Stomach (tissue), 9 donors: ENCODE measurements around the gene CLCN2. TPM values are rescaled to one million over a fixed set of nuclear protein-coding genes. Genes with fewer than 3 reads are reported as not detected.
"Not testable (repeated sequence)": the region's sequence is repeated elsewhere in the genome, so short reads cannot be mapped to it uniquely, and the experiment has no call there.

Experiments
- DNase-seq, 2 donors: peaks; one replicate each; pipeline versions ENCODE4 v3.0.0 to v3.0.0-alpha.2; 2013 to 2019
- H3K27ac ChIP-seq, 5 donors: fragments of 200-600 bp in 4 of 5; sonication (generic) in 4 of 5; one replicate each; pipeline ENCODE4 v1.5.1; 2013 to 2019; ENCODE audit warnings: mild to moderate bottlenecking in 1 of 5, moderate library complexity in 1 of 5
- H3K27me3 ChIP-seq, 3 donors: fragments of 200-600 bp; sonication (generic); one replicate each; pipeline ENCODE4 v1.5.1; 2017 to 2019; ENCODE audit warnings: mixed run types in 1 of 3
- H3K36me3 ChIP-seq, 4 donors: fragments of 200-600 bp; sonication (generic); 1 replicate in 3 of 4; 2 replicates in 1 of 4; pipeline ENCODE4 v1.5.1; 2016 to 2019
- H3K4me1 ChIP-seq, 4 donors: fragments of 200-600 bp; sonication (generic); one replicate each; pipeline ENCODE4 v1.5.1; 2016 to 2019
- H3K4me3 ChIP-seq, 4 donors: fragments of 200-600 bp; sonication (generic) in 3 of 4; one replicate each; pipeline ENCODE4 v1.5.1; 2016 to 2019; ENCODE audit warnings: mild to moderate bottlenecking in 1 of 4
- H3K9me3 ChIP-seq, 4 donors: fragments of 200-600 bp; sonication (generic); one replicate each; pipeline ENCODE4 v1.5.1; 2016 to 2019
- EP300 ChIP-seq: sonication (generic); formaldehyde crosslinking; IDR thresholded peaks from one replicate; pipeline ENCODE4 v1.6.1; 2017; ENCODE audit warnings: antibody characterized with exemption
- POLR2A ChIP-seq, 4 donors: fragments of 450-650 bp; IDR thresholded peaks; one replicate each; pipeline ENCODE4 v1.6.1; 2016; ENCODE audit warnings: antibody characterized with exemption in 4 of 4, control low read depth in 2 of 4, mild to moderate bottlenecking in 1 of 4, moderate library complexity in 1 of 4
- POLR2AphosphoS5 ChIP-seq, 3 donors: sonication (generic); formaldehyde crosslinking; IDR thresholded peaks; one replicate each; pipeline ENCODE4 v1.6.1; 2016; ENCODE audit warnings: antibody characterized with exemption in 3 of 3
- WGBS, 5 donors: extraction: QIAGEN DNeasy Blood & Tissue Kit in 3 of 5; methylation state at CpG; one replicate each; pipeline versions ENCODE4 v1.1.5 to v1.1.7; 2013 to 2018; 5-methylcytosine and 5-hydroxymethylcytosine counted together
- intact Hi-C: fragments of 100-400 bp; cut with DNase I; formaldehyde crosslinking; loops from one replicate; pipeline ENCODE4 v1.15.1; 2023; ENCODE audit warnings: low total_unique reads
- polyA plus RNA-seq, 3 donors: library from polyadenylated mRNA; stranded (reverse); fragments of 200-250 nt; gene quantifications; one replicate each; pipeline ENCODE4 v1.2.3, GENCODE V29; 2013
- total RNA-seq, 5 donors: library from RNA; depleted of rRNA; stranded (reverse); fragments of >200 nt; gene quantifications; one replicate each; pipeline versions ENCODE4 v1.1.0 to v1.2.3, GENCODE V29; 2014 to 2016
- TF ChIP-seq, protein P1 (sequence below), 7 experiments: fragments of 450-650 bp in 4 of 7; fragments of 200-600 bp in 3 of 7; sonication (generic) in 3 of 7; IDR thresholded peaks; one replicate each; pipeline ENCODE4 v1.5.1; 2016 to 2019; ENCODE audit warnings: antibody characterized with exemption in 7 of 7, control low read depth in 2 of 7, mild to moderate bottlenecking in 1 of 7
- donor health status: healthy with polysubstance abuse.
- donor health status: Bipolar disorder and iron deficiency.
- donor health status: healthy.

The CLCN2 gene
- total and polyA plus RNA-seq, 8 donors: 2.1 to 34.5 (median 5.1) TPM

DNA sequence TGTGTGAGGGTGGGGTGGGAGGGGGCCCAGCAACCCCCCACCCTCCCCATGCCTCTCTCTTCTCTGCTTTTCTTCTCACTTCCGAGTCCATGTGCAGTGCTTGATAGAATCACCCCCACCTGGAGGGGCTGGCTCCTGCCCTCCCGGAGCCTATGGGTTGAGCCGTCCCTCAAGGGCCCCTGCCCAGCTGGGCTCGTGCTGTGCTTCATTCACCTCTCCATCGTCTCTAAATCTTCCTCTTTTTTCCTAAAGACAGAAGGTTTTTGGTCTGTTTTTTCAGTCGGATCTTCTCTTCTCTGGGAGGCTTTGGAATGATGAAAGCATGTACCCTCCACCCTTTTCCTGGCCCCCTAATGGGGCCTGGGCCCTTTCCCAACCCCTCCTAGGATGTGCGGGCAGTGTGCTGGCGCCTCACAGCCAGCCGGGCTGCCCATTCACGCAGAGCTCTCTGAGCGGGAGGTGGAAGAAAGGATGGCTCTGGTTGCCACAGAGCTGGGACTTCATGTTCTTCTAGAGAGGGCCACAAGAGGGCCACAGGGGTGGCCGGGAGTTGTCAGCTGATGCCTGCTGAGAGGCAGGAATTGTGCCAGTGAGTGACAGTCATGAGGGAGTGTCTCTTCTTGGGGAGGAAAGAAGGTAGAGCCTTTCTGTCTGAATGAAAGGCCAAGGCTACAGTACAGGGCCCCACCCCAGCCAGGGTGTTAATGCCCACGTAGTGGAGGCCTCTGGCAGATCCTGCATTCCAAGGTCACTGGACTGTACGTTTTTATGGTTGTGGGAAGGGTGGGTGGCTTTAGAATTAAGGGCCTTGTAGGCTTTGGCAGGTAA is 15.9 kb downstream of the CLCN2 start:
- Histone ChIP-seq H3K36me3 (peaks cover 31 to 51% (median 43%) of the 10 kb centered on the region in 4 donors), H3K27ac (peak overlapping the region in 4 of 5 donors; percentile 1 to 46 (median 30)), H3K9me3 (no peaks in the 10 kb centered on the region), H3K4me3 (no peak overlapping the region), H3K4me1 (peaks cover 0 to 34% (median 20%) of the 10 kb centered on the region in 4 donors), H3K27me3 (no peaks in the 10 kb centered on the region)
- 44 to 52% (median 49%) methylated on average over 12 to 14 of the region's 14 CpGs for WGBS, 5 donors
- DNase-seq: peak; percentile 66 to 79
- intact Hi-C loops: no loop called here
- TF ChIP-seq POLR2AphosphoS5 (IDR thresholded peaks at IDR 0.05) (peak in 1 of 3 donors; percentile 58), POLR2A (IDR thresholded peaks at IDR 0.05) (no peak)
- TF ChIP-seq, protein P1, sequence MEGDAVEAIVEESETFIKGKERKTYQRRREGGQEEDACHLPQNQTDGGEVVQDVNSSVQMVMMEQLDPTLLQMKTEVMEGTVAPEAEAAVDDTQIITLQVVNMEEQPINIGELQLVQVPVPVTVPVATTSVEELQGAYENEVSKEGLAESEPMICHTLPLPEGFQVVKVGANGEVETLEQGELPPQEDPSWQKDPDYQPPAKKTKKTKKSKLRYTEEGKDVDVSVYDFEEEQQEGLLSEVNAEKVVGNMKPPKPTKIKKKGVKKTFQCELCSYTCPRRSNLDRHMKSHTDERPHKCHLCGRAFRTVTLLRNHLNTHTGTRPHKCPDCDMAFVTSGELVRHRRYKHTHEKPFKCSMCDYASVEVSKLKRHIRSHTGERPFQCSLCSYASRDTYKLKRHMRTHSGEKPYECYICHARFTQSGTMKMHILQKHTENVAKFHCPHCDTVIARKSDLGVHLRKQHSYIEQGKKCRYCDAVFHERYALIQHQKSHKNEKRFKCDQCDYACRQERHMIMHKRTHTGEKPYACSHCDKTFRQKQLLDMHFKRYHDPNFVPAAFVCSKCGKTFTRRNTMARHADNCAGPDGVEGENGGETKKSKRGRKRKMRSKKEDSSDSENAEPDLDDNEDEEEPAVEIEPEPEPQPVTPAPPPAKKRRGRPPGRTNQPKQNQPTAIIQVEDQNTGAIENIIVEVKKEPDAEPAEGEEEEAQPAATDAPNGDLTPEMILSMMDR (IDR thresholded peaks at IDR 0.05): peak in 4 of 7 experiments; percentile 15 to 27 (median 18)

DNA sequence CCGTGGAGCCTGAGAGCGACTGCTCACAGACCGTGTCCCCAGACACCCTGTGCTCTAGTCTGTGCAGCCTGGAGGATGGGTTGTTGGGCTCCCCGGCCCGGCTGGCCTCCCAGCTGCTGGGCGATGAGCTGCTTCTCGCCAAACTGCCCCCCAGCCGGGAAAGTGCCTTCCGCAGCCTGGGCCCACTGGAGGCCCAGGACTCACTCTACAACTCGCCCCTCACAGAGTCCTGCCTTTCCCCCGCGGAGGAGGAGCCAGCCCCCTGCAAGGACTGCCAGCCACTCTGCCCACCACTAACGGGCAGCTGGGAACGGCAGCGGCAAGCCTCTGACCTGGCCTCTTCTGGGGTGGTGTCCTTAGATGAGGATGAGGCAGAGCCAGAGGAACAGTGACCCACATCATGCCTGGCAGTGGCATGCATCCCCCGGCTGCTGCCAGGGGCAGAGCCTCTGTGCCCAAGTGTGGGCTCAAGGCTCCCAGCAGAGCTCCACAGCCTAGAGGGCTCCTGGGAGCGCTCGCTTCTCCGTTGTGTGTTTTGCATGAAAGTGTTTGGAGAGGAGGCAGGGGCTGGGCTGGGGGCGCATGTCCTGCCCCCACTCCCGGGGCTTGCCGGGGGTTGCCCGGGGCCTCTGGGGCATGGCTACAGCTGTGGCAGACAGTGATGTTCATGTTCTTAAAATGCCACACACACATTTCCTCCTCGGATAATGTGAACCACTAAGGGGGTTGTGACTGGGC is 16.7 kb downstream of the CLCN2 start:
- no peak for DNase-seq
- Histone ChIP-seq H3K4me1 (peaks cover 0 to 39% (median 21%) of the 10 kb centered on the region in 4 donors), H3K27me3 (no peaks in the 10 kb centered on the region), H3K27ac (peak overlapping the region in 2 of 5 donors; percentile 46), H3K9me3 (no peaks in the 10 kb centered on the region), H3K36me3 (peaks cover 31 to 51% (median 43%) of the 10 kb centered on the region in 4 donors), H3K4me3 (no peak overlapping the region)
- TF ChIP-seq, protein P1 (IDR thresholded peaks at IDR 0.05): no peak
- TF ChIP-seq POLR2A (IDR thresholded peaks at IDR 0.05): no peak
- no peak for TF ChIP-seq EP300
- no peak for TF ChIP-seq POLR2AphosphoS5 (IDR thresholded peaks at IDR 0.05)
- WGBS, 5 donors: 81 to 92% (median 90%) methylated on average over 12 to 24 of the region's 24 CpGs
- intact Hi-C loops: no loop called here

DNA sequence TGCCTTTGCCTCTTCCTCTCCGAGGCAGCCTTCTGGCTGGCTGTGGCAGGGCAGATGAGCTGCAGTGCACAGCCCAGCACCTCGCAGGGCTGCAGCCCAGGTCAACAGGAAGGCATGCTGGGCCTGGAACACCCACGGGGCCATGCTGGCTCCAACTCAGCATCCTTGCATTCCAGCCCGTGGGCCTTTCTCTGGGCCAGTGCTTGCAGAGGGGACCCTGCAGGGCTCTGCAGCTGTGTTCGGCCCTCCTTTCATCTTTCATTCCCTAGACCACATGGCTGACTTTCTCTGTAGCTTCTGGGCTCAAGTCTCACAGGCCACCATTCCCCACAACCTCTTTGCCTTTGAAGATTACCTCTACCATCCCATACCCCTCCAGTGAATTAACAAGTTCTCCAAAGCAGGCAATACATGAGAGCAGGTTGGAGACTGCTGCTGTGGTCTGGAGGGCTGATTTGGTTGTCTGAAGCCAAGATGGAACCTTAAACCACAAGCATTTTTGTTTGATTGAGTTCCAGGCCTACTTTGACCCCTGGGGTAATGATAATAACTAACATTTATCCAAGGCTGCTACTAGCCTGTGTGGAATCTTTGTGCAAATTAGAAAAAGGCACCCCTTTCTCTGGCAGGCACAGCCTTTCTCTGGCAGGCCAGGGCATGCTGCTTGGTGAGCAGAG is 18.1 kb downstream of the CLCN2 start:
- peaks cover 11 to 53% (median 31%) of the 10 kb centered on the region in 4 donors for H3K4me1 ChIP-seq
- no peak for DNase-seq
- H3K4me3 ChIP-seq: no peak overlapping the region
- H3K36me3 ChIP-seq: peaks cover 31 to 51% (median 43%) of the 10 kb centered on the region in 4 donors
- no peak for TF ChIP-seq POLR2AphosphoS5 (IDR thresholded peaks at IDR 0.05)
- no peak for TF ChIP-seq POLR2A (IDR thresholded peaks at IDR 0.05)
- TF ChIP-seq, protein P1 (IDR thresholded peaks at IDR 0.05): no peak
- no peak overlapping the region for H3K27ac ChIP-seq
- H3K27me3 ChIP-seq: no peaks in the 10 kb centered on the region
- 79 to 86% (median 85%) methylated on average over 4 to 5 of the region's 5 CpGs for WGBS, 5 donors
- H3K9me3 ChIP-seq: no peaks in the 10 kb centered on the region
- intact Hi-C loops: no loop called here

DNA sequence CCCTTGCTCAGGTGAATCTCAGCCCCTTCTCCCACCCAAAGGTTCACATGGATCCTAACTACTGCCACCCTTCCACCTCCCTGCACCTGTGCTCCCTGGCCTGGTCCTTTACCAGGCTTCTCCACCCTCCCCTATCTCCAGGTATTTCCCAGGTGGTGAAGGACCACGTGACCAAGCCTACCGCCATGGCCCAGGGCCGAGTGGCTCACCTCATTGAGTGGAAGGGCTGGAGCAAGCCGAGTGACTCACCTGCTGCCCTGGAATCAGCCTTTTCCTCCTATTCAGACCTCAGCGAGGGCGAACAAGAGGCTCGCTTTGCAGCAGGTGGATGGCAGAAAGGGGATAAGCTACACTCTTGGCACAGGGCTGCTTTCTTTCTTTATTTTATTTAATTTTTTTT is 19.5 kb downstream of the CLCN2 start:
- no peaks in the 10 kb centered on the region for H3K27me3 ChIP-seq
- H3K4me1 ChIP-seq: peaks cover 25 to 64% (median 40%) of the 10 kb centered on the region in 4 donors
- H3K4me3 ChIP-seq: no peak overlapping the region
- no peaks in the 10 kb centered on the region for H3K9me3 ChIP-seq
- intact Hi-C loops: no loop called here
- peaks cover 31 to 51% (median 43%) of the 10 kb centered on the region in 4 donors for H3K36me3 ChIP-seq
- TF ChIP-seq EP300: no peak
- peak in 1 of 3 donors; percentile 83 for TF ChIP-seq POLR2AphosphoS5 (IDR thresholded peaks at IDR 0.05)
- TF ChIP-seq POLR2A (IDR thresholded peaks at IDR 0.05): no peak
- TF ChIP-seq, protein P1 (IDR thresholded peaks at IDR 0.05): no peak
- DNase-seq: peak in 1 of 2 donors; percentile 91
- WGBS, 5 donors: 52 to 83% (median 60%) methylated on average over 7 of the region's 7 CpGs
- H3K27ac ChIP-seq: peak overlapping the region in 4 of 5 donors; percentile 13 to 48 (median 24)

DNA sequence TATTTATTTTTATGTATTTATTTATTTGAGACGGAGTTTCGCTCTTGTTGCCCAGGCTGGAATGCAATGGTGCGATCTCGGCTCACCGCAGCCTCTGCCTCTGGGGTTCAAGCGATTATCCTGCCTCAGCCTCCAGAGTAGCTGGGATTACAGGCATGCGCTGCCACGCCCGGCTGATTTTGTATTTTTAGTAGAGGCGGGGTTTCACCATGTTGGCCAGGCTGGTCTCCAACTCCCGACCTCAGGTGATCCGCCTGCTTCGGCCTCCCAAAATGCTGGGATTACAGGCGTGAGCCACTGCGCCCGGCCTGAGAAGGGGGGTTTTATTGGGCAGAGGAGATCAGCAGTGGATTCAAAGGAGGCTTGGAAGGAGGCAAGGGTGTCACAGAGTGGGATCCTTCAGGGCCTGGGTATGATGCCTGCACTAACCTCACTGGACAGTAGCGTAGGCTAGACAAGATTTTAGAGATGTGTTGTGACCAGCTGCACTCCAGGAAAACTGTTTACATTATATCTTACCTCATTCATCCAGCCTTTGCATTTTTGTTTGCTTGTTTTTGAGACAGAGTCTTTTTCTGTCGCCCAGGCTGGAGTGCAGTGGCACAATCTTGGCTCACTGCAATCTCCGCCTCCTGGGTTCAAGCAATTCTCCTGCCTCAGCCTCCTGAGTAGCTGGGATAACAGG is 21.8 kb downstream of the CLCN2 start:
- Histone ChIP-seq H3K36me3 (peaks cover 34 to 44% (median 40%) of the 10 kb centered on the region in 4 donors), H3K4me1 (peaks cover 34 to 70% (median 53%) of the 10 kb centered on the region in 4 donors), H3K27ac (peak overlapping the region in 3 of 5 donors; percentile 96 to 99 (median 99))
- H3K27me3 ChIP-seq, H3K9me3 ChIP-seq, DNase-seq, intact Hi-C loops, H3K4me3 ChIP-seq: not testable (repeated sequence)
- WGBS, 5 donors: 84 to 89% (median 85%) methylated on average over 19 of the region's 19 CpGs
